22Rv1 (cell line): ENCODE measurements around the gene SMTNL2.
"Not testable (repeated sequence)": the region's sequence is repeated elsewhere in the genome, so short reads cannot be mapped to it uniquely, and the experiment has no call there.

Experiments
- H3K27ac ChIP-seq: fragments of 450-650 bp; 2 replicates; pipeline ENCODE4 v1.5.1; 2017
- CTCF ChIP-seq: fragments of 450-650 bp; IDR thresholded peaks from 2 replicates; pipeline ENCODE4 v1.5.1; 2017; ENCODE audit warnings: mild to moderate bottlenecking
- ZFX ChIP-seq: fragments of 450-650 bp; IDR thresholded peaks from 2 replicates; pipeline ENCODE4 v1.6.1; 2017; ENCODE audit warnings: antibody characterized with exemption, borderline replicate concordance

The SMTNL2 gene

GRCh38 chr17:4623249-4623648, 38.9 kb downstream of the SMTNL2 start:
- no peak for TF ChIP-seq ZFX
- TF ChIP-seq CTCF: no peak
- no peak overlapping the region for H3K27ac ChIP-seq

DNA sequence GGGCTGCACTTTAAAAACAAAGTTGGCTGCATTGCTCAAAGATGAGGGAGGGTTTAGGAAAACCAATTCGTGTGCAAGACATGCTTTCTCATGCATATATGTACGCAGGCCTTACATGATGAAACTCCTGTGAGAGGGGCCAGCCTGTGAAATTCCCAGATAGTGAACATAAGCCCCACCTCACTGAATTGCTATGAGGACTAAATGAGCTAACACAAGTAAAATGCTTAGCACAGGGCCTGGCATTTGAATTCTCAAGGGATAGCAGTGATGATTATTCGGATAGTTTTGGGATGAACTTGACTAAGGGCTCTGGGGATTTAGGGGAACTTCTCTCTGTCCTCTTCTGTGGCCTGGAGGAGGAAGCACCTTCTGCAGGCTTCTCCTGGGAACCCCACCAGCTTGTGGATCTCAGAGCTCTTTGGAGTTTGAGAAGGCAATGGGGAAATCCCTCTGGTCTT, 40.2 kb downstream of the SMTNL2 start:
- H3K27ac ChIP-seq: not testable (repeated sequence)

DNA sequence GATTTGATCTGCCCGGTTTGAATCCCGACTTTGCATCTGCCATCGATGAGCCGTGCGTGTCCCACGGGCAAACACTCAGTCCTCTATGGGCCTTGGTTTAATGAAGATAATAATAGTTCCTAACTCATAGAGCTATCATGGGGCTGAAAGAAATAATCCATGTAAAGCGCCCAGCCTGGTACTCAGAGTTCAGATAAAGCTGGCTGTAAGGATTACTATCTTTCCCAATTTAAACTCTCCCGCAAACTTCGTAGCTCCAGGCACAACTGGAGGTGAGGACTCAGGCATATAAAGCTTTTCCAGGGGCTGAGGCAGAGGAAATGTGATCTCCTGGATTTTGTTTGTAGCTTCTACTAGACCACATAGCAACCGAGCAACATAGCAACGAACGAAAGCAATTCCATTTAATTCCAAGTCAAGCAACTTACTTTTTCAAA, 40.9 kb downstream of the SMTNL2 start:
- H3K27ac ChIP-seq: no peak overlapping the region
- TF ChIP-seq ZFX (no peak), CTCF (no peak)

DNA sequence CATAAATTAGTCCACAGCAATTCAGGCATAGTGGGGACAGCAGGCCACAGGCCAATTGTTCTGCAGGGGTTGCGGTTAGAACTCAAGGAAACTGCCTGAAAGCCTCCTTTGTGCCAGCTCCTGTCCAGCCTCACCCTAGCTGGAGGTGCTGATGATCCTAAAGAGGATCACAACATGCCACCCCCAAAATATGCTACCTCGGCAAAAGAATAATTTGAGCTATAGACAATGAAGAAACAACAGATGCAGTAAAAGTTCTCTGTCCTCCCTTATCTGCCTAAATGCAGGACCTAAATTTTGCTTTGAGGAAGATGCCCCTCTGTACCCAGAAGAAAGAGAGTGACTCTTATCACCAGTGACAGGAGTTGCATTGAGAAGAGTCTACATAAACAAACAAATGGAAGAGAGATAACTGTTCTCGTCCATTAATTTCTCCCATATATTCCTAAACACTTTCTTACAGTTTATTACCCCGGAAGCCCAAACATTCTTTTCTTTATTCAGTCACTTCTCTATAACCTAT, 42.5 kb downstream of the SMTNL2 start:
- H3K27ac ChIP-seq: no peak overlapping the region
- TF ChIP-seq ZFX (no peak), CTCF (no peak)

DNA sequence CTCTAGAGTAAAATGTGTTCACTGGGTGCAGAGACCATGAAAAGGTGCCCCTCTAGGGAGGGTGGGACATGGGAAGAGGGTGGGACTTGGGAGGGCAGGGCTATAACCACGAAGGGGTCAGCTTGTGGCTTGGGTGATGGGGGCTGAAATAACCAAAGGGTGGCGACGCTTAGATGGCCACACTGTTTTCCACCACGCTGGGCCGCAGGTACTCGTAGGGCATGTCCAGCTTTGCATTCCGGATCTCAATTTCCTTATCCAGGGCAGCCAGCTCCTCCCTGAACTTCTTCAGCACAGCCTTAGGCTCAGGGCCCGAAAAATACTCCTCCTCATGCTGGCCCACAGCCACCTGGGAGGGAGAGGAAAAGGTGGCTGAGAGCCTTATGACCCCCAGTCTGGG, 47.1 kb downstream of the SMTNL2 start:
- no peak overlapping the region for H3K27ac ChIP-seq
- no peak for TF ChIP-seq ZFX
- no peak for TF ChIP-seq CTCF

- no peak overlapping the region for H3K27ac ChIP-seq
- no peak for TF ChIP-seq CTCF
- TF ChIP-seq ZFX: no peak
Measured at GRCh38 chr17:4631836-4632580, 47.7 kb downstream of the SMTNL2 start.

- H3K27ac ChIP-seq: no peak overlapping the region
- no peak for TF ChIP-seq CTCF
- TF ChIP-seq ZFX: no peak
Measured at GRCh38 chr17:4632581-4632920, 48.2 kb downstream of the SMTNL2 start.

DNA sequence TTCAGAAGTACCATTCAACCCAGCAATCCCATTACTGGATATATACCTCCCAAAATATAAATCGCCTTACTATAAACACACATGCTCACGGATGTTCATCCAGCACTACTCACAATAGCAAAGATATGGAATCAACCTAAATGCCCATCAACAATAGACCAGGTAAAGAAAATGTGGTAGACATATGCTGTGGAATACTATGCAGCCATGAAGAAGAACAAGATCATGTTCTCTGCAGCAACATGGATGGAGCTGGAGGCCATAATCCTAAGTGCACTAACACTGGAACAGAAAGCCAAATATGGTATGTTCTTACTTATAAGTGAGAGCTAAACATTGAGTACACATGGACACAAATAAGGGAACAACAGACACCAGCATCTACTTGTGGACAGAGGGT, 49.3 kb downstream of the SMTNL2 start:
- TF ChIP-seq ZFX (no peak), CTCF (no peak)
- H3K27ac ChIP-seq: no peak overlapping the region
